GM19239 (cell line): ENCODE data around the gene USP48.
"Not testable (repeated sequence)": the region's sequence is repeated elsewhere in the genome, so short reads cannot be mapped to it uniquely, and the experiment has no call there.

Source experiments
- DNase-seq: peaks from one replicate; pipeline ENCODE4 v3.0.0; 2011; ENCODE audit warnings: low spot score; ENCODE audit not compliant: insufficient read length
- FAIRE-seq: peaks from 2 replicates; lab custom pipeline; 2011; peaks lifted over from hg19 to GRCh38; lab: Jason Lieb, UNC

The USP48 gene

DNA sequence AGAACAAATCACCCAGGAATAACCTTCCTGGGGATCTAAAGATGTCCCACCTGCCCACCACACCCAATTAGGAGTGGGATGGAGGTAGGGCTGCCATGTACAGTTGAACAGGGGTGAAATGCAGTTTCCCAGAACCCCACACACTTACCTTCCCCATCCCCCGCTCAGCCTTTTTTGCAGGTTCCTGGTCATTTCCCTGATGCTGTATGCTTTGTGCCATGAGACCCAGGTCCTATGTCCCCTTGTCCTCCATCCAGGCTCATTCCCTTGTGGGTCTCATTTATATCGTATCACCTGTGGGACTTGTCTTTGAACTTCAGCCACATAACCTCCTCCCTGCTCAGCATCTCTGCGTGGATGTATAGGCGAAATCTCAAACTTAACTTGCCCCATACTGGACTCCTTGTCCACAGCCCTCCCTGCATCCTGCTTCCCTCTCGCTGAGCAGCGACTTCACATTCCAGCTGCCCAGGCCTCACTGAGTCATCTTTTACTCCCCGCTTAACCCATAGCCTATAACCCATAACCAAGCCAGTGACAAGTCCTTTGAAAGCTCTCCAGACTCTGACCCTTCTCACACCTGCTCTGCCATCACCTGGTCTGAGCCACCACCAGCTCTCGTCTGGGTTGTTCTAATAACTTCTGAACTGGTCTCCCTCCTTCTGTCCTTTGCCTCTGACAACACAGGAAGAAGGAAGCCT is 33.8 kb upstream of the USP48 start:
- no peak for DNase-seq
- FAIRE-seq: no peak

DNA sequence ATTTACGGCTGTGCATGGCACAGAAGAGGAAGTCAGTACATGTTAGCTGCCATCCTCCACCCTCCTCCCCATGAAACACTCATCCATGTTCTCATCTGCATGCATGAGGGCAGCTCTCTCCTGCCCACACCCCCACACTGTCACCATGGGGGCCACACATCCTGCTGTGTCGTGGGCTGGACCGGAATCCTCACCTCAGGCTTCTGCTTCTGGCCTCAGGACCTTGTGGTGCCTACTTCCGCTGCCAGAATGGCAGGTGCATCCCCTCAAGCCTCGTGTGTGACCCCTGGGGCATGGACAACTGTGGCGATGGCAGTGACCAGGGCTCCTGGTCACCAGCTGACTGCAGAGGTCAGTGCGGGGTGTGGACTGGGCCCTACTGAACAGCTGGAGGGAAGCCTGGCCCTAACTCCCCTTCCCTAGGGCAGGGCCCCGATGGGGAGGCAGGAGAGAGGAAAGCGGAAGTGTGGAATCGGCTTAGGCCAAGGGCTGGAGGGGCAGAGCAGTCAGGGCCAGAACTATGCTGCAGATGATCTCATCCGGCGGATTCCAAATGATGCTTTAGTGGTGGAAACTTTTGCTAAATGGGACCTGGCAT is 32.9 kb upstream of the USP48 start:
- DNase-seq: peak; percentile 4
- FAIRE-seq: no peak

DNA sequence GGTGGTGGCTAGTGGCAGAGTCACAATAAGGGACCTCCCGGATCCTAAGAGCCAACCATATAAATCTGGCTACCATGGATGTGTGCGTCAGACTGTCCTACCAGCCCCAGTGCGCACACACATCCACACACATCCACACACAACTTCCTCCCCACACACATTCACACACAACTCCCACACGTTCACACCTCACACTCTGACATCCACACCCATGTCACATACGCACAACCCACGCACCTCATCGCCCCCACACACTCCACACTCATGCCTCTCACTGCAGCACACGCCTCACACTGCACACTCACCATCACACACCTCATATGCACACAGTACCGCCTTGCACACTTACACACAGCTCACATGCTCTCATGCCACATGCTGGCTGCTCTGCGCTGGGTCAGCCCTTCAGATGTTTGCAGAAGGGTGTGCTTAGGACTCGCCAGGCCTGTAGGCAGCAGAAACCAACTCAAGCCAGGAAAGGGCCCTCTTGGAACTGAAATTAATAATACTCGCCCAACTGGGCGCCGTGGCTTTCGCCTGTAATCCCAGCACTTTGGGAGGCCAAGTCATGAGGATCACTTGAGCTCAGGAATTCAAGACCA is 32.1 kb upstream of the USP48 start:
- no peak for FAIRE-seq
- no peak for DNase-seq

DNA sequence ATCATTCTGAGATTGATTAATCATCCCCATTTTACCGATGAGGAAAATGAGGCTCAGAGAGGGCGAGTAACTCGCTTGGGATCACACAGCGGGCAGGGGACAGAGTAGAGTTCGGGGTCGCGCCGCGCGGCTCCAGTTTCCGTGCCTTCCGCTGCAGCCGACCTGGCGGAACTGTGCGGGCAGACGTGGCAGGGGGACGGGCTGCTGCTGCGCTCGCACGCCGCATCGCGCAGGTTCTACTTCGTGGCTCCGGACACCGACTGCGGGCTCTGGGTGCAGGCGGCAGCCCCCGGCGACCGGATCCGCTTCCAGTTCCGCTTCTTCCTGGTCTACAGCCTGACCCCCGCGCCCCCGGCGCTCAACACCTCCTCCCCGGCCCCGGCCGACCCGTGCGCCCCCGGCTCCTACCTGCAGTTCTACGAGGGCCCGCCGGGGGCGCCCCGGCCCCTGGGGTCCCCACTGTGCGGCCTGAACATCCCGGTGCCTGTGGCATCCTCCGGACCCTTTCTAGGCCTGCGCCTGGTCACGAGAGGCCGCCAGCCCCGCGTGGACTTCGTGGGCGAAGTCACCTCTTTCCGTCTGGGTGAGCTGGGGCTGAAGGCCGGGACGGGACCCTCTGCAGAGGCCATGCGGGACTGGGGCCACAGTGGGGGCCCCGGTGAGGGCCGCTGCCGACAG is 31.4 kb upstream of the USP48 start:
- FAIRE-seq: no peak

DNA sequence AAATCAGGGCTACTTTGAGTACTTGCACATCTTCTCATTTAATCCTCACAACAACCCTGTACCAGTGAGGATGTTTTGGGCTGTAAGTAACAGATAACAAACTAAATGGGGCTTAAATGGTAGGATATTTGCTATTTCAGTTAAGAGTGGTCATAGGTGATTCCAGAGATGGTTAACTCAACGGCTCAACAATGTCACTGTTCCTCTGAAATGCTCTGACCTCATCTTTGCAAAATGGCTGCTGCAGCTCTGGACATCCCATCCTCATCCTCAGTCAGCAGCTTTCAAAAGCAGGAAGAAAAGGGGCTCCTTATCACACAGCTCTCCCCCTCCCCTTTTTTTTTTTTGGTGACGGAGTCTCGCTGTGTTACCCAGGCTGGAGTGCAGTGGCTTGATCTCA is 30.6 kb upstream of the USP48 start:
- DNase-seq (no peak), FAIRE-seq (no peak)

More for the DNA sequence above, 31.4 kb upstream of the USP48 start:
- DNase-seq: peak; percentile 66

DNA sequence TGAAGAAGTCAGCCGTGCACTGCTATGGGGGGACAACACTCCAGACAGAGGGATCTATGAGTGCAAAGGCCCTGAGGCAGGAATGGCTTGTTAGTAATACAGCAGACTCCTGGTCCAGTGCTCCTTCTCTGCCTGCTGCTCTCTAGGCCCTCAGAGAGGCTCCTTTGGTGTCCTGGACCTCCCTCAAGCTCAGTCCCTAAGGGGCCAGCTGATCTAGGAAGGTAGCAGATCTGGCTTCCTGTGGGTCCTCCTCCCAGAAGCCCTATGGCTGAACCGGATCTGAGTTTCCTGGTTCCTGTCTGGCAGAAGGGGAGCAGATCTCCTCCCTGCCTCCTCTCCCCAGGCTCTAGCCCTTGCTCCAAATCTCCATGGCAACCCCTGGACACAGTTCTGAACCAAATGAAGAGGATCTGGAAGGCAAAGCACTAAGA is 28.9 kb upstream of the USP48 start, which contains the start of gene LDLRAD2:
TSS of gene LDLRAD2 (plus strand) at position 391 of the 431 bp plus-strand sequence. CDS start 187 bp downstream, outside the sequence.
- FAIRE-seq (no peak), DNase-seq (no peak)

DNA sequence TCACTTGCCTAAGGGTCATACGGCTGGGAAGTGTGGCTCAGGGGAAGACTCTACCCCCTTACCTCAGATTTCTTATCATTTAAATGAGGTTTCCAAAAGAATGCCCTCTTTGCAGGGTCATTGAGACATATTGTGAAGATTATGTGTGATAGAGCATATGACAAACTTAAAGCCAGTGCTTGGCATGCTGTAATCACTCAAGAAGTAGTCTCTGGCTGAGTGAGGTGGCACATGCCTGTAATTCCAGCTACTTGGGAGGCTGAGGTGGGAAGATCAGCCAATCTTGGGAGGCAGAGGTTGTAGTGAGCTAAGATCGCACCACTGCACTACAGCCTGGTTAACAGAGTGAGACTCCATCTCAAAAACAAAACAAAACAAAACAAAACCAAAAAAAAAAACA is 21.6 kb upstream of the USP48 start:
- FAIRE-seq (no peak), DNase-seq (no peak)

DNA sequence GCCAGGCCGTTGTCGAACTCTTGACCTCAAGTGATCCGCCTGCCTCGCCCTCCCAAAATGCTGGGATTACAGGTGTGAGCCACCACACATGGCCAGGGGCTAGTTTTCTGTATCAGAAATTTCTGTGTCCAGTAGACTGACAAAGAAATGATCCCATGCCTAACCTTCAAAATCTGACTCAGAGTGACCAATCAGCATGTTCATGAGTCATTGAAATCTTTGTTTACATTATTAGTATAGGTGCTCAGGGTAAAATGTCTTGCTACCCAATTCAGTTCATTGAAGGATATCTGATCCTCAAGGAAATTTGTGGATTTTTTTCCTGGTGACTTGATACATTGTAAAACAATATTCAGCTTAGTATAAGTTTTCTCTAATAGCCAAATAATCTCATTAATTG is 18.2 kb upstream of the USP48 start:
- no peak for FAIRE-seq
- no peak for DNase-seq

DNA sequence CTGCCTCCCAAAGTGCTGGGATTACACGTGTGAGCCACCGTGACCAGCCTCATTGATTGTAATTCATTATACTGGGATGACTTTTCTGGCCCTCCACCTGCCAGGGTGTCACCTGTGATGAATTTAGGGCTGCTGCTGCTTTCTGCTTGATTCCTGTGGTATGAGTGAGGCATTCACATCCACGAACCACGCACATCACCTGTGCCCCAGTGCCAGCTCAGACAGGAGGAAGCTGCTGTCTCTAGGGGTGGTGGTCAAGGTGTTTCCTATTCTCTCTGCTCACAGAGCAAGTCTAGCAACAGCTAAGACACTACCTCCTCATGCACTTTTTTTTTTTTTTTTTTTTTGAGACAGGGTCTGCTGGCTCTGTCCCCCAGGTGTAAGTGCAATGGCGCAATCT is 16.8 kb upstream of the USP48 start:
- DNase-seq: no peak
- no peak for FAIRE-seq

DNA sequence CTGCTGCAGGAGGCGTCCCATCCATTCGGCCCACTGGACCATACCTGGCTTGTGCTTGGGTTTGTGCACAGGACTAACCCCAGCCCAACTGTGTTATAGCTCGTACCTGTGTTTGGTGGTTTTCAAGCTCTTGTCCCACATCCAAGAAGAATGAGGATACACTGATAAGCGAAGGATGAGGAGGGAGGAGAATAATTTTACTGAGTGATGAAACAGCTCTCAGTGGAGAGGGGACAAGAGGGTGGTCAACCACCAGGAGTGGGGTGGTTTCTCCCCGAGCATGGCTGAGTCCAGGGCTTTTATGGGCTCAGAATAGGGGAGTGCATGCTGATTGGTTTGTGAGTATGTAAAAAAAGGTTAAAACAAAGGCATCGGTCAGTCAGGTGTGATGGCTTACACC is 12.1 kb upstream of the USP48 start:
- no peak for DNase-seq
- no peak for FAIRE-seq

DNA sequence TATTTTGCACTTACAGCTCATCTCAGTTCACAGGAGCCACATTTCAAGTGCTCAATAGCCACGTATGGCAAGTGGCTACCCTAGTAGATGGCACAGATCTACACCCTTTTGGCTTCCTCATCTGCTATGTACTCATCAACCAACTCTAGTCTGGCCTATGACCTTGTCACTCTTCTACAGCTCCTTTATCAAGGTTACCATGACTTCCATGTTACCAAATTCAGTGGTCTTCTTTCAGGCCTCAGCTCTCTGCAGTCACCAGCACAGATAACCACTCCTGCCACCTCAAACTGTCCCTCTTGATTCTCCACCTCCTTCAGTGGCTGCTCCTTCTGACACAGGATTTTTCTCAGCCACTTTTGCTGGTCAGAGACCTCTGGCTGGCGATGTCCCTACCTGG is 11.7 kb upstream of the USP48 start:
- FAIRE-seq (no peak), DNase-seq (no peak)

DNA sequence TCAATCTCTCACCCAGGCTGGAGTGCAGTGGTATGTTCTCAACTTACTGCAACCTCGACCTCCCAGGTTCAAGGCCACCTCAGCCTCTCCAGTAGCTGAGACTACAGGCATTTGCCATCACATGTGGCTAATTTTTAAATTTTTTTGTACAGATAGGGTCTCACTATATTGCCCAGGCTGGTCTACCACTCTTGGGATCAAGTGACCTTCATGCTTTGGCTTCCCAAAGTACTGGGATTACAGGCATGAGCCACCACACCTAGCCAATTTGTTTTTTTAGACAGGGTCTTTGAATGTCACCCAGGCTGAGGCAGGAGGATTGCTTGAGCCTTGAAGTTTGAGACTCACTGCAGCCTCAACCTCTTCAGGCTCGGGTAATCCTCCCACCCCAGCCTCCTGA is 10.2 kb upstream of the USP48 start:
- no peak for FAIRE-seq
- no peak for DNase-seq

DNA sequence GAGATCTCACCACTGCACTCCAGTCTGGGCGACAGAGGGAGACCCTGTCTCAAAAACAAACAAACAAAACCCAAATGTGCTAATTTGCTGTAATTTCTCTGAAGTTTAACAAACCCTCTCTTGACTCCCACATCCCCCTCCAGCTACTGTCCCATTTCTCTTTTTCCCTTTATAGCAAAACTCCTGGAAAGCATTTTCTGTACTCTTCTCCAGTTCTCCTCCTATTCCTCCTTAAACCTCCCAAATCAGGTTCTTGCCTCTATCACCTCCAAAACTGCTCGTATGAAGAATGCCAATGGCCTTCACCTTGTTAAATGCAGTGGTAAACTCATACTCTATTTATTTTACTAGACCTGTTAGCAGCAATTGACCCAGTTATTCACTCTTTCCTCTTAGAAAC is 3.7 kb upstream of the USP48 start:
- FAIRE-seq (no peak), DNase-seq (no peak)

DNA sequence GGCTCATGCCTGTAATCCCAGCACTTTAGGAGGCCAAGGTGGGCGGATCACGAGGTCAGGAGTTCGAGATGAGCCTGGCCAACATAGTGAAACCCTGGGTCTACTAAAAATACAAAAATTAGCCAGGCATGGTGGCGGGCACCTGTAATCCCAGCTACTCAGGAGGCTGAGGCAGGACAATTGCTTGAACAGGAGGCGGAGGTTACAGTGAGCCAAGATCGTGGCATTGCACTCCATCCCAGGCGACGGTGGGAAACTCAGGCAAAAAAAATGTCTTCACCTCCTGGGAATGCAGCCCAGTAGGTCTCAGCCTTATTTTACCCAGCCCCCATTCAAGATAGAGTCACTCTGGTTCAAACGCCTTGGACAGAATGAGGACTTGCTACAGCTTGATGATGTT is 2.8 kb upstream of the USP48 start:
- FAIRE-seq, DNase-seq: not testable (repeated sequence)

DNA sequence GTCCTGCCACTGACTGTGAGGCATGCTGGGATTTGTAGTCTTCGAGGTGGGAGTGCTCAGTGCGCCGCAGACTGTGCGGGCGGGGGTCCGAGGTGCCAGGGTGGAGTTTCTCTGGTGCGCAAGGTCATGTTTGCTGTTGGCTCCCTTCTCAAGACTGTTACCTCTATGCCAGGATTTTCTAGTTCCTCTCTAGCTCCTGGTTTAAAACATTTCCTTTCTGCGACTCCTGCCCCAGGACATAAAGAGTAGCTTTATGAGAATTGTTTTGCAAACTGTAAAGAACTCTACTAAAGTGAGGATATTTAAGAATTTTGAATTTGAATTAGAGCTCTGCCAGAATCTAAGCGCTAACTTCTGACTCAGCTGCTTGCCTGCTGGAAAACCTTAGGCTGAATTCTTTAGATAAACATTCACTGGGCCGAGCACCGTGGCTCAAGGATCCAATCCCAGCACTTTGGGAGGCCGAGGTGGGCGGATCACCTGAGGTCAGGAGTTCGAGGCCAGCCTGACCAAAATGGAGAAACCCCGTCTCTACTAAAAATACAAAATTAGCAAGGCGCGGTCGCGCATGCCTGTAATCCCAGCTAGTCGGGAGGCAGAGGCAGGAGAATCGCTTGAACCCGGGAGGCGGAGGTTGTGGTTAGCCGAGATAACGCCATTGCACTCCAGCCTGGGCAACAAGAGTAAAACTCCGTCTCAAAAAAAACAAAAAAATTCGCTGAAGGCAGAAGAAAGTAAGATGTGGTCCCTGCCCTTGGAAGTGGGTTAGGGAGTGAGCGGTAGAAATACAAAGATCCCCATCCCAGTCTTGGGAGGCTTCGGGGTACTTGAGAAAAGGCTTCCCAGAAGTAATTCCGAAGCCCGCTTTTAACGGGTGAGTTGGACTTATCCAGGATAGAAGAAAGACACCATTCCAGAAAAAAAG is 992 bp upstream of the USP48 start:
- DNase-seq (peak; percentile 75), FAIRE-seq (no peak)

DNA sequence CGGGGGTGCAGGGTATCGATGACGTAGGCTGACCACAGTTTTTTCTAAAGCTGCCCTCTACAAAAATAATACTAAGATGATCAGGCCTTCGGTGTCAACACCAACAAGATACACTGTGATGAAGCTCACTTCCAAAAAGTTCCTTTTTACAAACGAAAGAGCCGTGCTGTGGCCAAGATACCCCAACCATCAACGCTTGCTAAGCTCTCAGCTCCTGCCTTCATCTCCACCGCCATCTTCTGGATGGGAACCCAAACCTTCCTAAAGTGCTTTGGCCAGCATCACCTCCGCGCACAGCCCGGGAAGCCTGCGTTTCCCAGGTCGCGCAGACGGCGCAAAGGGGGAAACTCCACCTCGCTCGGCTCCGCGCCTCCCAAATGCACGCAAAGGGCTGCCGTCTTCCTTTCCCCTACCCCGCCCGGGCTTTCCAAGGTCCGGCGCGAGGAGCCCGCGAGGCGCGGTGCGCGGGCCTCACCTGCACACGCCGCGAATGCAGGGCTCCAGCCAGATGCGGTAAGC is 541 bp downstream of the USP48 start:
- DNase-seq (no peak), FAIRE-seq (no peak)

DNA sequence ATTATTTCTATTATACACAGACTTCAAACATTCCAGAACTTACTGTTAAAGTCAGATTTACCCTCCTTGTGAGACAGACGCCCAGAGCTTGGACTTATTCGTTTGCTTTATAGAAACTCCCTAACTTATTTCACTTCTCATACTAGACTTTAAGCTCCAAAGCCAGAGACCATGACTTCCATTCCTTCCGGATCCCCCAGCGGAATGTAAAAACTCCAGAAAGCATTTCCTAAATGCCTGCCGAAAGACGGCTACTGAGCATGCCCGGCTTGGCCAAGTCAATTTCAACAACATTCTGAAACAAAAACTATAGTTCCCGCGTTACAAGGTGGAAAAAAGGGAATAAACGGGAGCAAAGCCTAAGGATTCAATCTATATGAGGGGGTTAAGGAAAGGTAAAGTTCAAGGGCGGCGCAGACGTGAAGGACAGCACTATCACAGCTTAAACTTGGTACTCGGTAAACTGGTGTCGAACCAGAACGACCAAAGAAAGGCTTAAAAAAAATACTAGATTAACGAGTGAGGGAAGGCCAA is 1.1 kb downstream of the USP48 start:
- FAIRE-seq (peak; percentile 56), DNase-seq (no peak)

DNA sequence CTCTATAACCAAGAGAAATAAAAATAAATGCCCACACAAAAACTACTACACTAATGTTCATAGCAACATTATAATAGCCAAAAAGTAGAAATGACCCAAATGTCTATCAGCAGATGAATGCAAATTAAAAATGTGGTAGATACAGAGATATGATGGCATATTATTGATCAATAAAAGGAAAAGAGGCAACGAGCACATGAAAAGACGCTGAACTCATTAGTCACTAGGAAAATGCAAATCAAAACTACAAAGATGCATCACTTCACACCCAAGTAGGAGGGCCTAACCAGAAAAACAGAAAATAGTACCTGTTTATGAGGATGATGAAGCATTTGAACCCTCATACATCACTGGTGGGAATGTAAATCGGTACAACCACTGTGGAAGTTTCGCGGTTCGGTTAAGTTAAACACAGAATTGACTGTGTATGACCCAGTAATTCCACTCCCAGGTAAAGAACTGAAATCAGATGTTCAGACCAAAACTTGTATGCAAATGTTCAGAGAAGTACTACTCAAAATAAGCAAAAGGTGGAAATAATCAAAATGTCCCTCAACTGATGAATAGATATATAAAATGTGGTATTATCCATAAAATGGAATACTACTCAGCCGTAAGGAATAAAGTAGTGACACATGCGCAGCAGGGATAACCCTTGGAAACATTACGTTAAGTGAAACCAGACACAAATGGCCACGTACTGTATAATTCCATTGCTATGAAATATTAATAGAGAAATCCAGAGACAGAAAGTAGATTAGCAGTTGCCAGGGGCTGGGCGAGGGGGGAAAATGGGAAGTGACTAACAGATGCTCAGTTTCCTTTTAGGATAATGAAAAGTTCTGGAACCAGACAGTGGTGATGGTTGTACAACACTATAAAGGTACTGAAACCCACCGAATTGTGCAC is 3.1 kb downstream of the USP48 start:
- no peak for DNase-seq
- FAIRE-seq: peak; percentile 88

DNA sequence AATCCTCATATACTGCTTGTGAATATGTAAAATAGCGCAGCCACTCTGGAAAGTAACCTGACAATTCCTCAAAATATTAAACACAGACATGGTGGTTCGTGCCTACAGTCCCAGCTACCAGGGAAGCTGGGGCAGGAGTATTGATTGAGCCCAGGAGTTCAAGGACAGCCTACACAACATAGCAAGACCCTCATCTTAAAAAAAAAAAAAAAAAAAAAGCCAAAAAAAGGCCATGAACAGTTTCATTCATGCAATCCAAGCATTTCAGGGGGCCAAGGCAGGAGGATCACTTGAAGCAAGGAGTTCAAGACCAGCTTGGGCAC is 4.6 kb downstream of the USP48 start:
- DNase-seq (no peak), FAIRE-seq (peak; percentile 4)
